CD14-positive monocyte (primary cell): ENCODE measurements around the gene PRSS58. TPM values are rescaled to one million over a fixed set of nuclear protein-coding genes. Genes with fewer than 3 reads are reported as not detected.

Experiments used
- DNase-seq, 3 donors: peaks; one replicate each; pipeline ENCODE4 v3.0.0-alpha.2; 2011 to 2022
- H2AFZ ChIP-seq: 2 replicates; pipeline ENCODE4 v1.6.0; 2012; ENCODE audit warnings: mild to moderate bottlenecking, low read depth, low read length, inconsistent platforms; ENCODE audit not compliant: insufficient read depth, poor library complexity, severe bottlenecking
- H3K27ac ChIP-seq, 2 donors: 1 replicate in 1 of 2; 2 replicates in 1 of 2; pipeline ENCODE4 v1.5.1; 2012 to 2013; ENCODE audit warnings: low read length in 2 of 2, control low read depth in 1 of 2, inconsistent platforms in 1 of 2, low read depth in 1 of 2, mild to moderate bottlenecking in 1 of 2
- H3K27me3 ChIP-seq, 2 donors: one replicate each; pipeline versions ENCODE4 v1.6.0 to v1.6.1; 2011 to 2013; ENCODE audit warnings: low read length in 2 of 2; ENCODE audit not compliant: control insufficient read depth in 2 of 2, insufficient read depth in 2 of 2
- H3K36me3 ChIP-seq, 2 donors: replicated peaks in 1 of 2; 1 replicate in 1 of 2; 2 replicates in 1 of 2; pipeline versions ENCODE4 v1.5.1 to v1.6.1; 2012 to 2013; ENCODE audit warnings: low read length in 2 of 2, control low read depth in 1 of 2, inconsistent platforms in 1 of 2, mild to moderate bottlenecking in 1 of 2; ENCODE audit not compliant: insufficient read depth in 2 of 2, control insufficient read depth in 1 of 2
- H3K4me1 ChIP-seq, 2 donors: 1 replicate in 1 of 2; 2 replicates in 1 of 2; pipeline versions ENCODE4 v1.5.1 to v1.6.1; 2012 to 2013; ENCODE audit warnings: low read length in 2 of 2, control low read depth in 1 of 2, inconsistent platforms in 1 of 2, mild to moderate bottlenecking in 1 of 2, moderate library complexity in 1 of 2; ENCODE audit not compliant: insufficient read depth in 2 of 2, control insufficient read depth in 1 of 2
- H3K4me2 ChIP-seq: replicated peaks from 2 replicates; pipeline ENCODE3; 2012; ENCODE audit warnings: low read length, moderate library complexity, mild to moderate bottlenecking; ENCODE audit not compliant: poor library complexity, severe bottlenecking; ENCODE audit errors: extremely low read depth
- H3K4me3 ChIP-seq, 3 experiments: fragments of 200-600 bp in 1 of 3; sonication (generic) in 1 of 3; replicated peaks in 1 of 3; 1 replicate in 2 of 3; 2 replicates in 1 of 3; pipeline ENCODE4 v1.5.1; 2011 to 2013; ENCODE audit warnings: low read length in 3 of 3, mild to moderate bottlenecking in 3 of 3, control low read depth in 2 of 3, low read depth in 2 of 3, inconsistent platforms in 1 of 3, moderate library complexity in 1 of 3
- H3K79me2 ChIP-seq: 2 replicates; pipeline ENCODE4 v1.6.0; 2012; ENCODE audit warnings: mild to moderate bottlenecking, control low read depth, inconsistent platforms, low read length, moderate library complexity; ENCODE audit not compliant: insufficient read depth
- H3K9ac ChIP-seq: 2 replicates; pipeline ENCODE4 v1.6.0; 2017; ENCODE audit warnings: low read length, mild to moderate bottlenecking; ENCODE audit not compliant: insufficient read depth, poor library complexity, severe bottlenecking
- H3K9me3 ChIP-seq, 2 donors: replicated peaks in 1 of 2; 1 replicate in 1 of 2; 2 replicates in 1 of 2; pipeline versions ENCODE4 v1.5.1 to v1.6.1; 2012 to 2013; ENCODE audit warnings: low read length in 2 of 2, control low read depth in 1 of 2; ENCODE audit not compliant: control insufficient read depth in 1 of 2, insufficient read depth in 1 of 2
- H4K20me1 ChIP-seq: 2 replicates; pipeline ENCODE4 v1.6.0; 2012; ENCODE audit warnings: mild to moderate bottlenecking, low read length, control low read depth, moderate library complexity; ENCODE audit not compliant: insufficient read depth
- H3K27ac Mint-ChIP-seq, 7 donors: one replicate each; pipeline ENCODE4 v1.8.0; 2020; ENCODE audit warnings: mild to moderate bottlenecking in 7 of 7, mixed read lengths in 7 of 7, moderate library complexity in 6 of 7, inconsistent platforms in 2 of 7
- H3K27me3 Mint-ChIP-seq, 3 donors: one replicate each; pipeline ENCODE4 v1.8.0; 2021 to 2022; ENCODE audit warnings: low read depth in 3 of 3, mild to moderate bottlenecking in 3 of 3, mixed read lengths in 3 of 3, moderate library complexity in 3 of 3, inconsistent platforms in 1 of 3
- H3K36me3 Mint-ChIP-seq, 2 donors: one replicate each; pipeline ENCODE4 v1.8.0; 2020; ENCODE audit warnings: mixed read lengths in 2 of 2, inconsistent platforms in 1 of 2, mild to moderate bottlenecking in 1 of 2
- H3K4me1 Mint-ChIP-seq: one replicate; pipeline ENCODE4 v1.8.0; 2020; ENCODE audit warnings: mild to moderate bottlenecking, mixed read lengths
- H3K4me3 Mint-ChIP-seq, 2 donors: one replicate each; pipeline ENCODE4 v1.8.0; 2020; ENCODE audit warnings: mild to moderate bottlenecking in 2 of 2, mixed read lengths in 2 of 2, moderate library complexity in 1 of 2
- H3K9me3 Mint-ChIP-seq, 7 donors: one replicate each; pipeline ENCODE4 v1.8.0; 2020 to 2022; ENCODE audit warnings: mixed read lengths in 7 of 7, mild to moderate bottlenecking in 6 of 7, moderate library complexity in 6 of 7, inconsistent platforms in 2 of 7
- WGBS: methylation state at CpG from one replicate; pipeline ENCODE4 v1.1.5; 2013; ENCODE audit warnings: missing lambda C conversion rate; ENCODE audit not compliant: insufficient coverage; 5-methylcytosine and 5-hydroxymethylcytosine counted together
- intact Hi-C, 2 donors: fragments of 100-400 bp; cut with micrococcal nuclease; formaldehyde crosslinking; loops; one replicate each; pipeline versions ENCODE4 v1.15.0 to v1.15.1; 2023
- polyA plus RNA-seq, 3 donors: library from polyadenylated mRNA; depleted of rRNA in 1 of 3; unstranded in 2 of 3; stranded (reverse) in 1 of 3; fragments of 300-500 nt in 2 of 3; fragments of >200 nt in 1 of 3; fragmentation: Illumina TruSeq in 2 of 3; gene quantifications; 1 replicate in 2 of 3; 2 replicates in 1 of 3; pipeline ENCODE4 v1.2.3, GENCODE V29; 2012 to 2021
- TF ChIP-seq, protein P1 (sequence below): fragments of 200-600 bp; IDR thresholded peaks from one replicate; pipeline ENCODE4 v1.8.0; 2022; ENCODE audit warnings: antibody characterized with exemption, mild to moderate bottlenecking

The PRSS58 gene
- polyA plus RNA-seq, 3 donors: not detected

DNA sequence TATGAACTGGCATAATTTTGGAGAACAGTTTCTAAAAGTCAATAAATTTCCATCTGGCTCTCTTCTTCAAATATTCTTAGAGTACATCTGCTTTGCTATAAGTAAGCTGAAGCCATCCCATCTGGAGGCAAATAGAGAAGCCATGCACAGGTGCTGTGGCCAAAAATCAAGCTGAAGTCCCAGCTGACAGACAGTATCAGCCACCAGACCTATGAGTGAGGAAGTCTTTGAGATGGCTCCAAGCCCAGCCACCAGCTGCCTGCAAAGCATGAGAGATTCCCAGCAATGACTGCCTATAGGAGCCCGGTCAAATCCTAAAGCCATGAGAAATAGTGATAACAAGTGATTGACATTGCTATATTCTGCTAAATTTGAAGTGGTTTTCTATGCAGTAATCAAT, 21.7 kb upstream of the PRSS58 start:
- no peak overlapping the region for H3K27ac Mint-ChIP-seq
- no peak overlapping the region for H3K4me3 Mint-ChIP-seq
- WGBS: 67% methylated on average over 1 of the region's 1 CpG
- no peaks in the 10 kb centered on the region for H3K36me3 Mint-ChIP-seq
- no peak overlapping the region for H2AFZ ChIP-seq
- H4K20me1 ChIP-seq: no peaks in the 10 kb centered on the region
- H3K4me3 ChIP-seq: no peak overlapping the region
- H3K9me3 ChIP-seq: peaks cover 0 to under 1% of the 10 kb centered on the region in 2 donors
- TF ChIP-seq, protein P1, sequence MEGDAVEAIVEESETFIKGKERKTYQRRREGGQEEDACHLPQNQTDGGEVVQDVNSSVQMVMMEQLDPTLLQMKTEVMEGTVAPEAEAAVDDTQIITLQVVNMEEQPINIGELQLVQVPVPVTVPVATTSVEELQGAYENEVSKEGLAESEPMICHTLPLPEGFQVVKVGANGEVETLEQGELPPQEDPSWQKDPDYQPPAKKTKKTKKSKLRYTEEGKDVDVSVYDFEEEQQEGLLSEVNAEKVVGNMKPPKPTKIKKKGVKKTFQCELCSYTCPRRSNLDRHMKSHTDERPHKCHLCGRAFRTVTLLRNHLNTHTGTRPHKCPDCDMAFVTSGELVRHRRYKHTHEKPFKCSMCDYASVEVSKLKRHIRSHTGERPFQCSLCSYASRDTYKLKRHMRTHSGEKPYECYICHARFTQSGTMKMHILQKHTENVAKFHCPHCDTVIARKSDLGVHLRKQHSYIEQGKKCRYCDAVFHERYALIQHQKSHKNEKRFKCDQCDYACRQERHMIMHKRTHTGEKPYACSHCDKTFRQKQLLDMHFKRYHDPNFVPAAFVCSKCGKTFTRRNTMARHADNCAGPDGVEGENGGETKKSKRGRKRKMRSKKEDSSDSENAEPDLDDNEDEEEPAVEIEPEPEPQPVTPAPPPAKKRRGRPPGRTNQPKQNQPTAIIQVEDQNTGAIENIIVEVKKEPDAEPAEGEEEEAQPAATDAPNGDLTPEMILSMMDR: no peak
- no peak overlapping the region for H3K4me2 ChIP-seq
- H3K9me3 Mint-ChIP-seq: peaks cover 10 to 24% (median 14%) of the 10 kb centered on the region in 7 donors
- H3K36me3 ChIP-seq: no peaks in the 10 kb centered on the region
- H3K79me2 ChIP-seq: no peaks in the 10 kb centered on the region
- H3K4me1 ChIP-seq: no peaks in the 10 kb centered on the region
- peaks cover 0 to 3% of the 10 kb centered on the region in 2 donors for H3K27me3 ChIP-seq
- intact Hi-C loops: no loop called here
- no peak for DNase-seq
- H3K4me1 Mint-ChIP-seq: no peaks in the 10 kb centered on the region
- H3K27me3 Mint-ChIP-seq: peaks cover 4 to 9% (median 7%) of the 10 kb centered on the region in 3 donors
- H3K9ac ChIP-seq: no peak overlapping the region
- H3K27ac ChIP-seq: no peak overlapping the region

DNA sequence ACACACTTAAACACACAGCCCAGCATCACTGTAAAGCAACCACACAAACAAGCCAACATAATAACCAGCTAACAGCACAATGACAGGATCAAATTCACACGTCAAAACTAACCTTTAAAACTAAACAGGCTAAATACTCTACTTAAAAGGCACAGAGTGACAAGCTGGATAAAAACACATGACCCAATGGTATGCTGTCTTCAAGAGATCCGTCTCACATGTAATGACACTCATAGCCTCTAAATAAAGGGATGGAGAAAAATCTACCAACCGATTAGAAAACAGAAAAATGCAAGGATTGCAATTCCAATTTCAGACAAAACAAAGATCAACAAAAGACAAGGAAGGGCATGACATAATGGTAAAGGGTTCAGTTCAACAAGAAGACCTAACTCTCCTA, 17.2 kb upstream of the PRSS58 start:
- Histone ChIP-seq H3K27me3 (peaks cover 0 to 2% of the 10 kb centered on the region in 2 donors), H3K9ac (no peak overlapping the region), H3K27ac (no peak overlapping the region), H3K4me3 (no peak overlapping the region), H3K4me2 (no peak overlapping the region), H2AFZ (no peak overlapping the region), H3K36me3 (no peaks in the 10 kb centered on the region), H3K79me2 (no peaks in the 10 kb centered on the region), H3K9me3 (peaks cover 0 to 5% of the 10 kb centered on the region in 2 donors), H4K20me1 (no peaks in the 10 kb centered on the region), H3K4me1 (no peaks in the 10 kb centered on the region)
- Mint-ChIP-seq H3K4me1 (no peaks in the 10 kb centered on the region), H3K4me3 (no peak overlapping the region), H3K9me3 (peaks cover 10 to 24% (median 14%) of the 10 kb centered on the region in 7 donors), H3K36me3 (no peaks in the 10 kb centered on the region), H3K27me3 (peaks cover 2 to 3% (median 3%) of the 10 kb centered on the region in 3 donors), H3K27ac (no peak overlapping the region)
- WGBS: no CpG with 5 or more reads among the region's 3 CpGs
- intact Hi-C loops: no loop called here
- TF ChIP-seq, protein P1: no peak
- no peak for DNase-seq
